GM12801 (cell line): ENCODE results near the gene M1AP.

Experiments used
- TF ChIP-seq, protein P1 (sequence below): IDR thresholded peaks from one replicate; pipeline ENCODE4 v1.5.1; 2011; ENCODE audit warnings: control low read depth; ENCODE audit not compliant: insufficient read length; ENCODE audit errors: extremely low read depth

The M1AP gene

DNA sequence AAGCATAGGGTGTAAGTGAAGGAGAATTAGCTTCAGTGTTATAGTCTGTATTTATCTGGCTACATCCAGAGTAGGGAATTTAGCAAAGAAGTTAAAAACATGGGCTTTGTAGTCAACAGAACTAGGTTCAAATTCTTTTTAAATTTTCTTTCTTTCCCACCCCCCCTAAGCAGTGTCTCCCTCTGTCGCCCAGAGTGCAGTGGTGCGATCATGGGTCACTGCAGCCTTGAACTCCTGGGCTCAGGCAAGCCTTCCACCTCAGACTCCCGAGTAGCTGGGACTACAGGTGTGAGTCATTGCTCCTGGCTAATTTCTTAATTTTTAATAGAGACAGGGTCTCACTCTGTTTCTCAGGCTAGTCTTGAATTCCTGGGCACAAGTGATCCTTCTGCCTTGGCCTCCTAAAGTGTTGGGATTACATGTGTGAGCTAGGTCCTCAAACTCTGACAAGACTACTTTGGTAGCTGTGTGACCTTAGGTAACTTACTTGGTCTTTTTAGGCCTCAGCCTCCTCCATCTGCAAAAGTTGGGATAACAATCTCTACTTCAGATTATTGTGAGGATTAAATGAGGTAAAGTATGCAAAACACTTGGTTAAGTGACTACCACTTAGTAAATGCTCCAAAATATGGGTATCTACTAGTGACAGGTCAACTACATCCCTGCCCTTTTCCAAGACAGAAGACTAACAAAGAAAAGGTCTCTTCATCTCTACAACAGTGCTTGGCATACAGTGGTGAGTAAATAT lies 75.8 kb downstream of the M1AP start:
- TF ChIP-seq, protein P1, sequence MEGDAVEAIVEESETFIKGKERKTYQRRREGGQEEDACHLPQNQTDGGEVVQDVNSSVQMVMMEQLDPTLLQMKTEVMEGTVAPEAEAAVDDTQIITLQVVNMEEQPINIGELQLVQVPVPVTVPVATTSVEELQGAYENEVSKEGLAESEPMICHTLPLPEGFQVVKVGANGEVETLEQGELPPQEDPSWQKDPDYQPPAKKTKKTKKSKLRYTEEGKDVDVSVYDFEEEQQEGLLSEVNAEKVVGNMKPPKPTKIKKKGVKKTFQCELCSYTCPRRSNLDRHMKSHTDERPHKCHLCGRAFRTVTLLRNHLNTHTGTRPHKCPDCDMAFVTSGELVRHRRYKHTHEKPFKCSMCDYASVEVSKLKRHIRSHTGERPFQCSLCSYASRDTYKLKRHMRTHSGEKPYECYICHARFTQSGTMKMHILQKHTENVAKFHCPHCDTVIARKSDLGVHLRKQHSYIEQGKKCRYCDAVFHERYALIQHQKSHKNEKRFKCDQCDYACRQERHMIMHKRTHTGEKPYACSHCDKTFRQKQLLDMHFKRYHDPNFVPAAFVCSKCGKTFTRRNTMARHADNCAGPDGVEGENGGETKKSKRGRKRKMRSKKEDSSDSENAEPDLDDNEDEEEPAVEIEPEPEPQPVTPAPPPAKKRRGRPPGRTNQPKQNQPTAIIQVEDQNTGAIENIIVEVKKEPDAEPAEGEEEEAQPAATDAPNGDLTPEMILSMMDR, result no peak

DNA sequence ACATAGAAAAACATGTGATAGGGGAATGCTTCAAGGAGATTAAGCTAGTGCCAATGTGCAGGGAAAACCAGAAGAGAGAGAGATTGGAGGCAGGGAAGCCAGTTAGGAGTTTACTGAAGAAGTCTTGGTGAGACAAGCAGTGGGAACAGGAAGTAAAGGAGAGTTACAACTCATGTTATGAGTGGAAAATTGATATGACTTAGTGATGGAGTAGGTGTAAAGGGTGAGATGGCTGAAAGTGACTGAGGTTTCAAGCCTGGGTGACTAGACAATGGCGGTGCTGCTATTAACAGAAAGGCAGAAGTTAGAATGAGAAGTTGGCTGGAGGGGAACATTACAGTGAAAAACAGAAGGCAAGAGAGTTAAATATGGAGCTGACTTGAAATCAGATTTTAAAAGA lies 77.1 kb downstream of the M1AP start:
- TF ChIP-seq, protein P1, result no peak

DNA sequence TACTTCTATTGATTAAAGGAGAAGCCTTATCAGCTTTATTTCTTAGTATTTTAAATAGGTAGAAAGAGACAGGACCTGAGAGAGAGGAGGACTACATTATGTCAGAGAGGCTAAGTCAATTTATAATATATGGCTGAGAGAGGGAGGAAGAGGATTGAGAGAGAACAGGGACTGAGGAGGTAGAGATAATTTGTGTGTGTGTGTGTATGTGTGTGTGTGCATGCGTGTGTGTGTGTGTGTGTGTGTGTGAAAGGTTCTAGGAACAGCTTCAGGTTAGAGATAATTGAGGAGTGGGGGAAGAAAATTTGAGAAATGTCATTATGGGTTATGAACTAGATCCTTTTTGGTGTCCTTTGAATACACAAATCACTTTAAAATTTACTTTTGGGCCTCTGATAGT lies 78.4 kb downstream of the M1AP start:
- TF ChIP-seq, protein P1, result no peak

DNA sequence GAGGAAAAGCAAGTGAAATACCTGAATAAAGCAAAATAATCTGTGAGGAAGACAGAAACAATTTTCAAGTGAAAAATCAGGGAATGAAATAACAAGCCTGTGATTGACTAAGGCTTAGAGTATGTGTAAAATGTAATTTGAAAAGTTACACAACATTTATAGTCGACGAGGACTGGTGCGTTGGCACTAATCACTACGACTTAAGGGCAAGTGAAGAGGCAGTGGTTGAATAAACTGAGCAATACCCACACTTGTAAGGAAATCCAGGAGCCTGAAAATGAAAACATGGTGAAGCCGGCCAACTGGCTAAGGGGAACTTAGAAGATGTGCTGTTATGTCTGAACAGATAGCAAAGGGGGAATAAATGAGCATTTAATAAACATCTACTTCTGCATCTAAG lies 80.2 kb downstream of the M1AP start:
- TF ChIP-seq, protein P1, result no peak

DNA sequence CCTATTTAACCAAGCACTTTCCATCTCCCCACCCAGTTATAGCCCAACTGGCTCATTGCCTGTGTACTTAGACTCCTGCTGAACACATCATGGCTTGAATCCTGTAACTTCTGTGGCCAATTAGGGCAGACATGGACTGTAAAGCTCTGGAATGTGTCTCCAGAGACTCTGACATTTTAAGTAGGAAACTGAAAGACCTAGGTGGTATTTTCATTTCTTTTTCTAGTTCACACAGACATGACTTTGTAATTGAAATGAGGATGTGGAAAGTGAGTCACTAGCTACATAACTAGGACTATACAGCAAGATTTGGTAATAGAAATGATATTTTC lies 81.4 kb downstream of the M1AP start:
- TF ChIP-seq, protein P1, result no peak

DNA sequence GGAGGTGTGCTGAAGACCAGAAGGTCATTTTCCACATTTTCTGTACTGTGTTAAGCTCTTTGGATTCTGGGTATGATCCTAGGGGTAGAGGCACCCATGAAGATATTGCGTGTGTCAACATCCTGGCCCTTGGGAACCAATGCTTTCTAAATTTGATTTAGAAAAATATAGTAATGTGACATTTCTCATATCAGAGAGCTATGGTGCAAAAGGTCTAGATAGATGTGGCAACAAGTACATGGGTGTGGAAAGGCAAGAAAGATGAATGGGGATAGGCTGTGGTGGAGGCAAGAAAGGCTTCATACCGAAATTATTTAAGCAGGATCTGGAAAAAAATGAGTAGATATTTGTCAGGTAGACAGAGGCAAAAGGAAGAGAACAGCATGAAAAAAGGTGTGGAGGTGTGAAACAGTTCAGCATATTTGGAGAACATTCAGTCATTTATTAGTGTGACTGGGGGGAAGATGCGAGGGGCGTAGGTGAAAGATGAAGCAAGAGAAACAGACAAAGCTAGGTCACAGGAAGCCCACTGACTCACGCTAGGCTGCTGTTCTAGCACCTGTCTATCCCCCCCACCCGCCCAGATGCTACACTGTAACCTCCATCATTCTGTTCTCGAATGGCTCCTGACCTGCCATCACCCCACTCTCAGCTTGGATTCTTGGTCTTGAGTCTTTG lies 81.9 kb downstream of the M1AP start:
- TF ChIP-seq, protein P1, result no peak

DNA sequence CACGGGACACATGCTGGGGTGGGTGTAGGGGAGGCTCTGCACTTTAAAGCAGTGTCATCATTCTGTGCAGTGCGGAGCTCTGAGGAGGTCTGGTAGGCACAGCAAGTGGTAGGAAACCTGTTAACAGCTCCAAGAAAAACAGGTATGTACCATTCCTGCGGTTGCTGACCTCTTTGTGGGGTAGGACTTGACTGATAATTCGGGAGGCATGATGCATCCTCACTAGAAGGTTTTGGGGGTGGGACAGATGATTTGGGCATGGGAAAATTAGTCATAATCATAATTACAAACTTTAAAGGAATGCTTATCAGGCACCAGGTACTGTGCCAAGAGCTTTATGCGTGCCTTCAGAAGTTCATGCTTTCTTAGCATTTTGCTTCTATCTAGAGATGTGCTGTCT lies 83.9 kb downstream of the M1AP start:
- TF ChIP-seq, protein P1, result no peak
